HepG2 (cell line): ENCODE data around the gene ESPN.
"Not testable (repeated sequence)": the region's sequence is repeated elsewhere in the genome, so short reads cannot be mapped to it uniquely, and the experiment has no call there.

Experiments used
- CBX2 ChIP-seq, 2 experiments: fragments of 200-600 bp in 1 of 2; sonication (generic); formaldehyde crosslinking in 1 of 2; IDR thresholded peaks; 2 replicates each; pipeline versions ENCODE4 v1.7.0 to v1.8.1; 2018 to 2022; ENCODE audit warnings: low read depth in 2 of 2, low read length in 1 of 2, mild to moderate bottlenecking in 1 of 2, missing genetic modification reagents in 1 of 2
- CTCF ChIP-seq: sonication (generic); formaldehyde crosslinking; IDR thresholded peaks from 2 replicates; pipeline ENCODE4 v1.5.0; 2020; ENCODE audit warnings: mild to moderate bottlenecking, missing genetic modification reagents, moderate library complexity
- E2F1 ChIP-seq: sonication (generic); formaldehyde crosslinking; IDR thresholded peaks from 2 replicates; pipeline ENCODE4 v1.5.0; 2020; ENCODE audit warnings: missing genetic modification reagents
- JUN ChIP-seq: sonication (generic); formaldehyde crosslinking; IDR thresholded peaks from 2 replicates; pipeline ENCODE4 v1.4.0; 2020; ENCODE audit warnings: mild to moderate bottlenecking, missing genetic modification reagents
- MYNN ChIP-seq: sonication (generic); formaldehyde crosslinking; IDR thresholded peaks from 2 replicates; pipeline ENCODE4 v1.4.0; 2020; ENCODE audit warnings: mild to moderate bottlenecking, low read depth, missing genetic modification reagents
- POLR2AphosphoS5 ChIP-seq: IDR thresholded peaks from 2 replicates; pipeline ENCODE4 v1.6.1; 2012; ENCODE audit warnings: low read depth, low read length
- ZNF3 ChIP-seq: IDR thresholded peaks from 2 replicates; pipeline ENCODE4 v1.7.0; 2017; ENCODE audit warnings: inconsistent platforms
- ZNF354B ChIP-seq: sonication (generic); formaldehyde crosslinking; IDR thresholded peaks from 2 replicates; pipeline ENCODE4 v1.8.0; 2022; ENCODE audit warnings: mild to moderate bottlenecking, missing genetic modification reagents

GRCh38 chr1:6445929-6446328 lies 21.4 kb downstream of the ESPN start:
- TF ChIP-seq MYNN (CRISPR knock-in tag); CBX2 (IDR thresholded peaks at IDR 0.05; ENCODE audit: low read depth, low read length); CBX2 (CRISPR knock-in tag; IDR thresholded peaks at IDR 0.05; ENCODE audit: low read depth); ZNF3; ZNF354B (CRISPR knock-in tag); E2F1 (CRISPR knock-in tag); JUN (CRISPR knock-in tag): not testable (repeated sequence)
- TF ChIP-seq POLR2AphosphoS5 (peak; percentile 28; the same call in 1 of the 2 replicates), CTCF (peak; percentile 57)
